Skeletal muscle tissue (tissue), 4 donors: Measurements from ENCODE around the gene RNASE7. TPM values are rescaled to one million over a fixed set of nuclear protein-coding genes. Genes with fewer than 3 reads are reported as not detected.

Experiments
- H3K27ac ChIP-seq: one replicate; pipeline ENCODE4 v1.7.0; 2013; ENCODE audit warnings: mild to moderate bottlenecking, low read depth, low read length, inconsistent platforms
- H3K27me3 ChIP-seq, 3 donors: one replicate each; pipeline ENCODE4 v1.7.0; 2013; ENCODE audit warnings: low read length in 3 of 3; ENCODE audit not compliant: control insufficient read depth in 3 of 3, insufficient read depth in 3 of 3
- H3K36me3 ChIP-seq, 3 donors: one replicate each; pipeline ENCODE4 v1.7.0; 2013; ENCODE audit warnings: low read length in 3 of 3; ENCODE audit not compliant: control insufficient read depth in 3 of 3, insufficient read depth in 3 of 3
- H3K4me1 ChIP-seq, 3 donors: one replicate each; pipeline ENCODE4 v1.7.0; 2013; ENCODE audit warnings: low read length in 3 of 3, mild to moderate bottlenecking in 3 of 3; ENCODE audit not compliant: control insufficient read depth in 3 of 3, insufficient read depth in 3 of 3
- H3K4me3 ChIP-seq, 3 donors: one replicate each; pipeline ENCODE4 v1.7.0; 2013; ENCODE audit warnings: low read length in 3 of 3
- H3K9ac ChIP-seq, 3 donors: one replicate each; pipeline ENCODE4 v1.7.0; 2013; ENCODE audit warnings: low read length in 3 of 3, mild to moderate bottlenecking in 3 of 3, moderate library complexity in 2 of 3, low read depth in 1 of 3
- H3K9me3 ChIP-seq, 3 donors: one replicate each; pipeline ENCODE4 v1.7.0; 2013; ENCODE audit warnings: low read length in 3 of 3; ENCODE audit not compliant: control insufficient read depth in 3 of 3
- total RNA-seq: library from RNA; depleted of rRNA; stranded (reverse); fragments of >200 nt; gene quantifications from one replicate; pipeline ENCODE4 v1.2.3, GENCODE V29; 2014
- donor health status: Osteomylitis.

The RNASE7 gene
- total RNA-seq, 1 donor from 2014 or later, result not detected

DNA sequence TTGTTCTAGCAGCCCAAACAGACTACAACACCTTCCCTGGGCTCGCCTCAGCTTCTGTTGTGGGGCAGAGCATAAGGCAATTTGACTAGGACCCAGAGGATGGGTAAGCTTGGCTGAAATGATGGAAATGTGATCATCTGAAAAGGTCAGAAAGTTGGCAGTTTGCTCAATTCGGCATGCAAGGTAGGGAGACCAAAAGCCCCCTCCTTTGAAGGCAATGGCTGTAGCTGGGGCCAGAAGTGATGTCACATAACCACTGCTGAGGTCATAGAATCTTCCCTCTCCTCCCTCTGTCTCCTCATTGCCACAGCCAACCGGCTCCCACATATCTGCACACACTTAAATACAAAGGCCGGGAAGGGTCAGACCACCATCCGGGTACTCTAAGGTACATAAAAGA lies 12.2 kb upstream of the RNASE7 start, which contains the start of gene TPPP2:
TPPP2 (plus strand) TSS at position 301 of the 400 bp plus-strand sequence. CDS start 365 bp downstream, outside the sequence.
- H3K4me1 ChIP-seq, result peaks cover 25 to 51% (median 48%) of the 10 kb centered on the region in 3 donors
- H3K9ac ChIP-seq, result no peak within 1 kb of the TSS
- no peak within 1 kb of the TSS for H3K4me3 ChIP-seq
- H3K27me3 ChIP-seq, result no peaks in the 10 kb centered on the region
- no peaks in the 10 kb centered on the region for H3K36me3 ChIP-seq
- H3K27ac ChIP-seq, result no peak within 1 kb of the TSS
- no peaks in the 10 kb centered on the region for H3K9me3 ChIP-seq

DNA sequence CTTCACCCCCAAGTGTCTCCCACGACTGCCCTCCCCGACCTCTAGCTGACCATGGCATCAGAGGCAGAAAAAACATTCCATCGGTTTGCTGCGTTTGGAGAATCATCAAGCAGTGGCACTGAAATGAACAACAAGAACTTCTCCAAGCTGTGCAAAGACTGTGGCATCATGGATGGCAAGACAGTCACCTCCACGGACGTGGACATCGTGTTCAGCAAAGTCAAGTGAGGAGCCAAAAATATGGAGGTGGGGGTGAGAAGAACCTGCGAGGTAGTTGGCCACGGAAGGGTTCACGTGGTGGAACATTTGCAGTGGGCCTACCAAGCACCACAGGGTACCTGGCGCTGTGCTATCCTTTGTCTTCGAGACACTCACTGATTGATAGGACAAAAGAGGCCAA lies 11.6 kb upstream of the RNASE7 start:
- Histone ChIP-seq H3K27ac (no peak overlapping the region), H3K27me3 (no peaks in the 10 kb centered on the region)

DNA sequence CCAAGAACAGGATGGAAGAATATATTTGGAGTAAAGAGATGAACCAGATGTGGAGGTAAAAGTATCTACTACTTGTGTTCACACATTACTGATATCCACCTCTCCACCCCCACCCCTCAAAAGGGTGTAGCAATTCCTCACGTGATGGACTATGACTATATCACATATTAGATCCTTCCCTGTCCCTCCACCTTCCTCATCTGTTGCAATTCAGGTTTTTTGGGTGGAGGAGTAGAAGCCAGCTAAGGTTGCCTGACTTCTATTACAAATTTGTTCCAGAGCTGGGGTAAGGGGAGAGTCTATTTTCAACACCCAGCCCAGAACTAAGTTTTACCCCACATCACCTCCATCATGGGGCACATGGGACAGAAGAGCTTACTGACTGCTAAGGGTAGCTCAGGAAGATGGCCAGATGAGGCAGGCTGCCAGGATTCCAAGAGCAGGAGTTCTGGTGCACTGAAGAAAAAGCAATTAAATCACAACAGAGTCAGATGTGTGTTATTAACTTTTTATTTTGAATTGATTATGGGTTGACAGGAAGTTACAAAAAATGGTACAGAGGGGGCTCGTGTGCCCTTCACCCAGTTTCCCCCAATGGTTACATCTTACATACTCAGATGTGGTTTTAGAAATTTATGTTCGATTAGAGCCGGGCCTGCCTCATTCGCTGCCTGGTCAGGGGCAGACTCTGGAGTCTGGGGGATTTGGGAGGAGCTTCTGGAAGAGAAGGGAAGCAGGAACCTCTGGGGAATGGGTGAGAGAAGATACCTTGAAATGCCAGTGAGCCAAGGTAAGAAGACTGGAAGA lies 9.6 kb upstream of the RNASE7 start:
- Histone ChIP-seq H3K27ac (no peak overlapping the region), H3K27me3 (no peaks in the 10 kb centered on the region), H3K36me3 (no peaks in the 10 kb centered on the region), H3K9me3 (no peaks in the 10 kb centered on the region), H3K4me3 (no peak overlapping the region), H3K9ac (peak overlapping the region in 1 of 3 donors; percentile 9), H3K4me1 (peaks cover 18 to 41% (median 40%) of the 10 kb centered on the region in 3 donors)

More for the DNA sequence above, 11.6 kb upstream of the RNASE7 start:
- no peak overlapping the region for H3K9ac ChIP-seq
- no peaks in the 10 kb centered on the region for H3K36me3 ChIP-seq
- H3K9me3 ChIP-seq, result no peaks in the 10 kb centered on the region
- peaks cover 25 to 51% (median 48%) of the 10 kb centered on the region in 3 donors for H3K4me1 ChIP-seq
- no peak overlapping the region for H3K4me3 ChIP-seq

- H3K9me3 ChIP-seq, result no peaks in the 10 kb centered on the region
- H3K27ac ChIP-seq, result no peak overlapping the region
- H3K4me1 ChIP-seq, result peaks cover 25 to 46% (median 42%) of the 10 kb centered on the region in 3 donors
- no peaks in the 10 kb centered on the region for H3K27me3 ChIP-seq
- no peak overlapping the region for H3K4me3 ChIP-seq
- H3K36me3 ChIP-seq, result no peaks in the 10 kb centered on the region
- no peak overlapping the region for H3K9ac ChIP-seq
These were observed 8.9 kb upstream of the RNASE7 start for GRCh38 chr14:21033133-21033698.

DNA sequence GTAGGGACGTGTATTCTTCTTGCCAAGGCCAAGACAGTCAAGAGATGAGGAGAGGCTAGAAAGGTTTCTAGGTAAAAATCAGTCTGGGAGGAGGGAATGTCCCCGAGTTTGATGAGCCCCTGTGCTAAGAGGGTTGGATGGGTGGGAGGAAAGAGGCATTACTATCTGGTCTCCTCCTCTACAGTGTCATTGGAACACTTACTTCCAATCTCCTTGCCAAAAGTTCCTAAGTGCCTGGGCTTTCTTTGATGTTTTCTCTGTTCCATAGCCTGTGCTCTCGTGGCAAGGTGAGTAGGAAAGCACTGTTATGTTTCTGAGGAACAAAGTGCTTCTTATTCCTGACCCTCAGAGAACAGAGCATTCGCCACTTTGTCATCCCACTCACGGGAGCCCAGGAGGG lies 7.5 kb upstream of the RNASE7 start, which contains the start of gene RNASE13:
RNASE13 (minus strand) TSS at position 101 of the 400 bp plus-strand sequence. CDS start 519 bp downstream, outside the sequence.
- no peak within 1 kb of the TSS for H3K27ac ChIP-seq
- H3K9ac ChIP-seq, result no peak within 1 kb of the TSS

GRCh38 chr14:21036751-21037150 lies 5.4 kb upstream of the RNASE7 start:
- Histone ChIP-seq H3K27me3 (no peaks in the 10 kb centered on the region), H3K27ac (peak overlapping the region; percentile 38), H3K4me3 (no peak overlapping the region), H3K4me1 (peaks cover 47 to 66% (median 52%) of the 10 kb centered on the region in 3 donors), H3K9me3 (no peaks in the 10 kb centered on the region), H3K36me3 (no peaks in the 10 kb centered on the region), H3K9ac (no peak overlapping the region)

More for the DNA sequence above, 7.5 kb upstream of the RNASE7 start, which contains the start of gene RNASE13:
- no peaks in the 10 kb centered on the region for H3K36me3 ChIP-seq
- no peaks in the 10 kb centered on the region for H3K27me3 ChIP-seq
- H3K9me3 ChIP-seq, result no peaks in the 10 kb centered on the region
- no peak within 1 kb of the TSS for H3K4me3 ChIP-seq
- peaks cover 39 to 53% (median 53%) of the 10 kb centered on the region in 3 donors for H3K4me1 ChIP-seq

DNA sequence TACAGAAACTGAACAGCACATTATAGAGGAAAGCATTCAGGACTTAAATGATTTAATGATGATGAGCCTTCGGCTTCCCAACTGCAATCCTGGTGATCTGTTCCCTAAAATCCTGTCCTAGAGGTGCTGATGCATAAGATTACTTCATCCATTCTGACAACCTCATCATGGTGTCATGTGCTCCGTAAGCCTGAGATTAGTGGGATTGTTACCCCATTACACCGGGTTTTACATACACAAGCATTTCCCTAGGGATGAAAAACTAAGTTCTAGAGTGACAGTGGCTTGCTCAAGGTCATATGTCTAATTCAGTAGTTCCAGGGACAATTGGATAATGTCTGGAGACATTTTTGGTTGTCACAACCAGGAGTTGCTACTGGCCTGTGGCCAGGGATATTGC lies 5.0 kb upstream of the RNASE7 start:
- Histone ChIP-seq H3K9me3 (no peaks in the 10 kb centered on the region), H3K4me3 (no peak overlapping the region), H3K9ac (no peak overlapping the region), H3K27ac (peak overlapping the region; percentile 38), H3K36me3 (no peaks in the 10 kb centered on the region), H3K4me1 (peaks cover 48 to 66% (median 51%) of the 10 kb centered on the region in 3 donors), H3K27me3 (no peaks in the 10 kb centered on the region)

DNA sequence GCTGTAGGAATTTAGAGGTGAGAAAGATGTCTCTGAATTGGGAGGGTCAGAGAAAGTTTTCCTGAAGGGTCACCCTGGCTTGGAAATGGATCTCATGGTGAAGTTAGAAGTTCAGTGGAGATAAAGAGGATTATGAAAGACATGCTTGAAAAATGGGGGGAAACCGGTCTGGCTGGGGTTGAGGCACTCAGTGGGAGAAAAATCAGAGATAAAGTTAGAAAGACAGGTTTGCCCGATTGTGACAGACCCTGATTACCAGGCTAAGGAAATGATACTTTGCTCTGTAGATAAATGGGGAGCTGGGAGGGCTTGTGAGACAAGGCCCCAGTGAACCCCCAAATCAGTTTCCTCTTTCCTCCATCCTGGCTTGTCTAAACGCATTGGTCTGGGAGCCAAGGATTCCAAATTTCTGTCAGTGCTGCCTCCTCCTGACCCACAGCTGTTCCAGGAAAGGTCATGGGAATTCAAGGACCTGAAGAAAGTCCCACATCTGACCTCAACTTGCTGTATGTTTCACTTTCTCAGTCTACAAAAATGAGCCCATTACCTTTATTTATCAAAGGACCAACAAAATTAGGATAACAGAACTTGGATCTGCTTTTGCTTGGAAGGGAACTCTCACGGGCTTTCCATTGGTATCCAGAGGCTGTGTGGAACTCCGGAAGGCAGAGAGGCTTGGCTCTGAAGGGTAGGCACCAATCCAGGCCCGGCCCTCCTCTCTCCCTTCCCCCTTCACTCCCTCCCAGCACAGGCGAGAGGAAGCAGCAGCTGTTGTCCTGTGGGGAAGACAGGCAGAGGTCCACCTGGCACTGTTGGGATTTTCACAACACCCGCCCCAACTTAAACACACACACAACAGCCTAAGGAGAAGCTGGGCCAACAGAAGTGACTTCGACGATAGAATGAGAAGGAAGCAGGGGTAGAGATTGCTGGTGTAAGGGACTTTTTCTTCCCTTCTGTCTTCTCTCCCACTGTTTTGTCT lies 3.4 kb upstream of the RNASE7 start:
- peak overlapping the region; percentile 82 for H3K27ac ChIP-seq
- H3K4me1 ChIP-seq, result peaks cover 46 to 67% (median 58%) of the 10 kb centered on the region in 3 donors
- H3K9ac ChIP-seq, result peak overlapping the region; percentile 32 to 77 (median 76)
- H3K36me3 ChIP-seq, result no peaks in the 10 kb centered on the region
- no peaks in the 10 kb centered on the region for H3K27me3 ChIP-seq
- no peaks in the 10 kb centered on the region for H3K9me3 ChIP-seq
- peak overlapping the region; percentile 10 to 62 (median 46) for H3K4me3 ChIP-seq

DNA sequence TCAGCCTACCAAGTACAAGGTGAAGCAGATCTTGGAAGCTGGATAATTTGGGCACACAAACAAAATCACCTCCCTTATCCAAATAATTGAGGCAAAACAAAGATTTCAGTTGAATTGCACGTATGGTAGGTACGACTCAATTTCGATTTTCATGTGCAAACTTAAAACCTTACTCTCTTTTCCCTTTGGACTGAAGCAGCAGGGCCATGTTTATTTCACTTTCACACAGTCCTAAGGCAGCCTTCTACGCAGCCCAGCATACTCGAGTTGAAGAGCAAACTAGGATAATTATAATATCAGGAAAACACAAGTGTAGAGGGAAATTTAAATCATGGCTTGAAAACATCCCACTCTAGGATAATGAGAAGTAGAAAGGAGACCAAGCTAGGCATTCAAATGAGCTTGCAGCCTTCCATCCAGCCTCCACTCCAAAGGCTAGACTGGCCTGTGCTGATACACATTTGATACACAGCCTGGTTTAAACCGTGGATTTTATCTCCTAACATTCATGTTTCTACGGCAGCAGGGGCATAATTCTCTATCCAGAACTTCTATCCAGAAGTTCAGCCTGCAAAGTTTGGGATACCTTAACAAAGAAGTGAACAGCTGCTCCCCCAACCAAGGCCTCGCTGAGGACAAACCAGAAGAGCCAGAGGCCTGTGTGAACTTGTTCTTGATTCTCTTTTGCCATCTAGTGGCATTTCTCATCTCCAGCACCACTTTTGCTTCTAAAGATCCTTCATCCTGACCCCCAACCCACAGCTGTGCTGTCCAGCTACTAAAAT lies 2.4 kb upstream of the RNASE7 start:
- Histone ChIP-seq H3K4me1 (peaks cover 51 to 78% (median 68%) of the 10 kb centered on the region in 3 donors), H3K9me3 (no peaks in the 10 kb centered on the region), H3K4me3 (peak overlapping the region; percentile 10 to 62 (median 36)), H3K27me3 (no peaks in the 10 kb centered on the region), H3K36me3 (no peaks in the 10 kb centered on the region), H3K27ac (peak overlapping the region; percentile 82), H3K9ac (peak overlapping the region; percentile 17 to 77 (median 76))
